Esophagus muscularis mucosa (tissue), 4 donors: ENCODE measurements around the gene TMTC2. TPM values are rescaled to one million over a fixed set of nuclear protein-coding genes. Genes with fewer than 3 reads are reported as not detected.

Experiments used
- DNase-seq: peaks from one replicate; pipeline ENCODE4 v3.0.0-alpha.2; 2017; ENCODE audit errors: extremely low spot score
- H3K27ac ChIP-seq, 4 donors: fragments of 200-600 bp; sonication (generic); replicated peaks in 1 of 4; 1 replicate in 3 of 4; 2 replicates in 1 of 4; pipeline ENCODE4 v1.5.1; 2016 to 2019; ENCODE audit warnings: mild to moderate bottlenecking in 1 of 4
- H3K27me3 ChIP-seq, 4 donors: fragments of 200-600 bp; sonication (generic); one replicate each; pipeline versions ENCODE4 v1.5.1 to v1.6.0; 2016 to 2019
- H3K36me3 ChIP-seq, 4 donors: fragments of 200-600 bp; sonication (generic); one replicate each; pipeline ENCODE4 v1.5.1; 2016 to 2019
- H3K4me1 ChIP-seq, 4 donors: fragments of 200-600 bp; sonication (generic); one replicate each; pipeline ENCODE4 v1.5.1; 2016 to 2019
- H3K4me3 ChIP-seq, 4 donors: fragments of 200-600 bp; sonication (generic); 1 replicate in 2 of 4; 2 replicates in 2 of 4; pipeline ENCODE4 v1.5.1; 2016 to 2019; ENCODE audit warnings: mild to moderate bottlenecking in 4 of 4, moderate library complexity in 1 of 4
- H3K9me3 ChIP-seq, 4 donors: fragments of 200-600 bp; sonication (generic); 1 replicate in 3 of 4; 2 replicates in 1 of 4; pipeline ENCODE4 v1.5.1; 2016 to 2019
- EP300 ChIP-seq: sonication (generic); formaldehyde crosslinking; IDR thresholded peaks from one replicate; pipeline ENCODE4 v1.6.1; 2017; ENCODE audit warnings: antibody characterized with exemption
- POLR2A ChIP-seq: fragments of 450-650 bp; IDR thresholded peaks from one replicate; pipeline ENCODE4 v1.6.1; 2017; ENCODE audit warnings: antibody characterized with exemption, moderate library complexity, mild to moderate bottlenecking, low read depth
- POLR2AphosphoS5 ChIP-seq, 2 donors: sonication (generic); formaldehyde crosslinking; IDR thresholded peaks; one replicate each; pipeline ENCODE4 v1.6.1; 2017; ENCODE audit warnings: antibody characterized with exemption in 2 of 2
- WGBS: methylation state at CpG from one replicate; pipeline ENCODE4 v1.1.5; 2018; 5-methylcytosine and 5-hydroxymethylcytosine counted together
- intact Hi-C: fragments of 100-400 bp; cut with DNase I; formaldehyde crosslinking; loops from one replicate; pipeline ENCODE4 v1.15.1; 2023
- total RNA-seq, 4 donors: library from RNA; depleted of rRNA; stranded (reverse); fragments of >200 nt; gene quantifications; one replicate each; pipeline versions ENCODE4 v1.1.0 to v1.2.1, GENCODE V29; 2016
- TF ChIP-seq, protein P1 (sequence below), 3 experiments: fragments of 200-600 bp in 2 of 3; fragments of 450-650 bp in 1 of 3; sonication (generic) in 2 of 3; IDR thresholded peaks; one replicate each; pipeline ENCODE4 v1.5.1; 2017 to 2019; ENCODE audit warnings: antibody characterized with exemption in 3 of 3, mild to moderate bottlenecking in 2 of 3, moderate library complexity in 1 of 3

Gene TMTC2
- total RNA-seq, 4 donors from 2014 or later = 4.7 to 8.7 (median 7.3) TPM

DNA sequence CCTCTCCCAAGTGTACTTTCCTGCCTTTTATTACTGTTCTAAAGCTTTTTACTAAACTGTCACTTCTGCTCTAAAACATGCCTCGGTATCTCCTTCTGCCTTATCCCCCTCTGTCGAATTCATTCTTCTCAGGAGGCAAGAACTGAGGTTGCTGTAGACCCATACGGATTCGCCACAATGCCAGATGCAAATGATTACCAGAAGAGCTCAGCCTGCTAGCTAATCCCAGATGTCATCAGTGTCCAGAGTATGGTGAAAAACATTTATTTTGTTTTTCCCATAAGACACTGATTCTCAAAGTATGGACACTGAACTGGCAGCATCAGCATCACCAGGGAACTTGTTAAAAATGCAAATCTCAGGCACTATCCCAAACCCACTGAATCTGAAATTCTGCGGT is 359.3 kb downstream of the TMTC2 start:
- TF ChIP-seq POLR2A (no peak), POLR2AphosphoS5 (IDR thresholded peaks at IDR 0.05) (no peak), EP300 (no peak)
- TF ChIP-seq, protein P1, sequence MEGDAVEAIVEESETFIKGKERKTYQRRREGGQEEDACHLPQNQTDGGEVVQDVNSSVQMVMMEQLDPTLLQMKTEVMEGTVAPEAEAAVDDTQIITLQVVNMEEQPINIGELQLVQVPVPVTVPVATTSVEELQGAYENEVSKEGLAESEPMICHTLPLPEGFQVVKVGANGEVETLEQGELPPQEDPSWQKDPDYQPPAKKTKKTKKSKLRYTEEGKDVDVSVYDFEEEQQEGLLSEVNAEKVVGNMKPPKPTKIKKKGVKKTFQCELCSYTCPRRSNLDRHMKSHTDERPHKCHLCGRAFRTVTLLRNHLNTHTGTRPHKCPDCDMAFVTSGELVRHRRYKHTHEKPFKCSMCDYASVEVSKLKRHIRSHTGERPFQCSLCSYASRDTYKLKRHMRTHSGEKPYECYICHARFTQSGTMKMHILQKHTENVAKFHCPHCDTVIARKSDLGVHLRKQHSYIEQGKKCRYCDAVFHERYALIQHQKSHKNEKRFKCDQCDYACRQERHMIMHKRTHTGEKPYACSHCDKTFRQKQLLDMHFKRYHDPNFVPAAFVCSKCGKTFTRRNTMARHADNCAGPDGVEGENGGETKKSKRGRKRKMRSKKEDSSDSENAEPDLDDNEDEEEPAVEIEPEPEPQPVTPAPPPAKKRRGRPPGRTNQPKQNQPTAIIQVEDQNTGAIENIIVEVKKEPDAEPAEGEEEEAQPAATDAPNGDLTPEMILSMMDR (IDR thresholded peaks at IDR 0.05) = no peak
- H3K27me3 ChIP-seq = no peaks in the 10 kb centered on the region
- 95% methylated on average over 5 of the region's 5 CpGs for WGBS
- peaks cover 0 to 10% (median 3%) of the 10 kb centered on the region in 4 donors for H3K4me1 ChIP-seq
- no peaks in the 10 kb centered on the region for H3K36me3 ChIP-seq
- no peak overlapping the region for H3K4me3 ChIP-seq
- H3K27ac ChIP-seq = no peak overlapping the region
- DNase-seq = no peak
- intact Hi-C loops = no loop called here
- H3K9me3 ChIP-seq = no peaks in the 10 kb centered on the region

DNA sequence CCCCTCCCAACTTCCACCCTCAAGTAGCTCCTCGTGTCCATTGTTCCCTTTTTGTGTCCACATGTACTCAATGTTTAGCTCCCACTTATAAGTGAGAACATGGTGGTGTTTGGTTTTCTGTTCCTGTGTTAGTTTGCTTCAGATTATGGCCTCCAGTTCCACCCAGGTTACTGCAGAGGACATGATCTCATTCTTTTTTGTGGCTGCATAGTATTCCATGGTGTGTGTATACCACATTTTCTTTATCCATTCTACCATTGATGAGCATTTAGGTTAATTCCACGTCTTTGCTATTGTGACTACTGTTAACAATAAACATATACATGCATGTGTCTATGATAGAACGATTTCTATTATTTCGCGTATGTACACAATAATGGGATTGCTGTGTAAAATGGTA is 362.6 kb downstream of the TMTC2 start:
- Histone ChIP-seq H3K4me1 (no peaks in the 10 kb centered on the region), H3K4me3 (no peak overlapping the region), H3K27me3 (no peaks in the 10 kb centered on the region), H3K27ac (no peak overlapping the region), H3K36me3 (no peaks in the 10 kb centered on the region), H3K9me3 (no peaks in the 10 kb centered on the region)
- DNase-seq = no peak
- intact Hi-C loops = no loop called here
- TF ChIP-seq, protein P1 (IDR thresholded peaks at IDR 0.05) = no peak
- TF ChIP-seq EP300 (no peak), POLR2AphosphoS5 (IDR thresholded peaks at IDR 0.05) (no peak), POLR2A (no peak)
- 94% methylated on average over 5 of the region's 5 CpGs for WGBS

DNA sequence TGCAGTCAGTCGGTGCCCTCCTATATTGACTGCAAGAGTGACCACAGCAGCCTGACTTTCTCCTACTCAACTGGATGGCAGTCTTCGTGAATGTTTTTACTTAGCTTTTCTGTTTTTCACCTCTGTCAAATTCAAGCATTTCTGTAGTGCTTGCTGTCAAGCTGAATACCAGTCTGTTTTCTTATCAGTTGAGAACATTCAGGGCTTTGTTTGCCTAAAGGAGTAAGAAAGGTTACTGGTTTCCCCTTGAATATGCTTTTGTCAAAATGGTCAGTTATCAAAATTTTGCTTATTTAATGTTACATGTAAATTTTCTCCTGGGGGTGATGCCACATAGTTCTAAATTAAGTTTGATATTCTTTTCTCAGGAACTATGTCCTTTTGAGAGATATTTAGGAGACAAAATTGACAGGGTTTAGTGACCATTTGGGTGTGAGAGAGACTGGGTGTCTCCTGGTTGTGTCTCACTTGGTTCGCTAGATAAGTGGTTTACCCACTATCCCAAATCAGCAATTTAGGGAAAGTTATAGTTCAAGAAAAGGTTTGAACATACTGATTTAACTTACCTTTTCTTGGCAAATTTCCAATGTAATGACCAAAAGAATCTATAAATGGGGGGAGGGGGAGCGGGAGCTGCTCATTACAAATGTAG is 366.3 kb downstream of the TMTC2 start:
- 84% methylated on average over 4 of the region's 4 CpGs for WGBS
- no peaks in the 10 kb centered on the region for H3K9me3 ChIP-seq
- H3K4me1 ChIP-seq = no peaks in the 10 kb centered on the region
- H3K36me3 ChIP-seq = no peaks in the 10 kb centered on the region
- H3K4me3 ChIP-seq = no peak overlapping the region
- no peak for DNase-seq
- TF ChIP-seq, protein P1 (IDR thresholded peaks at IDR 0.05) = no peak
- TF ChIP-seq POLR2A (no peak), POLR2AphosphoS5 (IDR thresholded peaks at IDR 0.05) (no peak), EP300 (no peak)
- no peaks in the 10 kb centered on the region for H3K27me3 ChIP-seq
- intact Hi-C loops = no loop called here
- no peak overlapping the region for H3K27ac ChIP-seq

DNA sequence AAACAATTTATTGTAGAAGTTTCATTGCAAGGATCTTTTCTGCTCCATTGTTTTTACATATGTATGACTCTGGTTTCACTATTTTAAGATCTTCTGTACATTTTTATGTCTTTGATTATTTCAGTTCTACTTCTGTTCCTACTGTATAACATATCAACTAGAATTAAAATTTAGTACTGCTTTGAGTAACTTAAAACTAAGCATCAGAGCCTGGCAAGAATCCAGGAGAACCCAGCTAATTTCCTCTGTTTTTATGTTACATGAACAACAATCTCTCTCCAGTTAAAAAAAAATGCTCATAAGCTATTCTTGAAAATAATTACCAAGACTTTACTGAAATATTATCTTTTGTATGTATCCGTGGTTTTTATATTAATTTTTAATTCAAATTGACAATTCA is 370.7 kb downstream of the TMTC2 start:
- Histone ChIP-seq H3K27ac (no peak overlapping the region), H3K4me3 (no peak overlapping the region), H3K36me3 (no peaks in the 10 kb centered on the region), H3K9me3 (no peaks in the 10 kb centered on the region), H3K4me1 (no peaks in the 10 kb centered on the region), H3K27me3 (no peaks in the 10 kb centered on the region)
- intact Hi-C loops = no loop called here
- DNase-seq = no peak
- TF ChIP-seq, protein P1 (IDR thresholded peaks at IDR 0.05) = no peak
- 65% methylated on average over 1 of the region's 1 CpG for WGBS

DNA sequence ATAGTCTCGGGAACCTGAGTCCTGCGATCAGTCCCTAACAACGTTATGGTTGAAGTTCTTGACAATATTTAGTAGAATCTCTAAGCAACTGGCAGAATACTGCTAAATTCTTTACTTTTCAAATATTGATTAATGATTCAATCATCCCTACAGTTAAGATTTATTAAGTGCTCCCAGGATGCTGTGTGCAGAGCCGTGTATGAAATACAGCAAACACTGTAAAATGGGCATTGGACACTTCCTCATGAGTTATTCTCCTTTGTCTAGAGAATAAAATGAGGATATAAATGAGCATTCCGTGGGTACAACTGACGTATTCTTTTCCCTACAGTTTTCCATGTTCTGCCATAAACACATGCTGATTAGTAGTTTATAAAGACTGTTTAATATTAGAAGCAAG is 372.4 kb downstream of the TMTC2 start:
- no peak overlapping the region for H3K27ac ChIP-seq
- no peaks in the 10 kb centered on the region for H3K36me3 ChIP-seq
- TF ChIP-seq EP300 (no peak), POLR2AphosphoS5 (IDR thresholded peaks at IDR 0.05) (no peak), POLR2A (no peak)
- TF ChIP-seq, protein P1 (IDR thresholded peaks at IDR 0.05) = no peak
- no peaks in the 10 kb centered on the region for H3K4me1 ChIP-seq
- no peak for DNase-seq
- no peaks in the 10 kb centered on the region for H3K9me3 ChIP-seq
- no peak overlapping the region for H3K4me3 ChIP-seq
- WGBS = 74% methylated on average over 6 of the region's 6 CpGs
- no peaks in the 10 kb centered on the region for H3K27me3 ChIP-seq
- intact Hi-C loops = no loop called here
